ENCODE results near the gene ZNF76.

The ZNF76 gene

GRCh38 chr6:35248300-35248699 is 11.2 kb upstream of the ZNF76 start:
- Histone ChIP-seq H4K20me1 (ENCODE audit: low read depth, low read length) (no peaks in the 10 kb centered on the region), H3K27me3 (ENCODE audit: low read length) (no peaks in the 10 kb centered on the region), H3K36me3 (ENCODE audit: low read length) (no peaks in the 10 kb centered on the region), H3F3A (ENCODE audit: insufficient read depth) (no peaks in the 10 kb centered on the region), H3K9me3 (ENCODE audit: insufficient read depth, low read length) (no peaks in the 10 kb centered on the region), H3K9ac (ENCODE audit: low read length) (no peak overlapping the region), H2AFZ (ENCODE audit: low read depth, low read length, severe bottlenecking) (no peak overlapping the region), H3K4me3 (ENCODE audit: insufficient read depth, low read length, poor library complexity, severe bottlenecking) (no peak overlapping the region), H3K9me2 (replicated peaks; ENCODE audit: insufficient read depth, low read length) (no peaks in the 10 kb centered on the region), H3K27ac (ENCODE audit: low read depth, low read length) (no peak overlapping the region), H3K4me2 (ENCODE audit: low read depth, low read length, poor library complexity, severe bottlenecking) (no peak overlapping the region), H3K79me2 (ENCODE audit: insufficient read depth, low read length) (no peaks in the 10 kb centered on the region)
- no peak for TF ChIP-seq EZH2phosphoT487 (conservative IDR thresholded peaks at IDR 0.05; ENCODE audit: low read length)
- TF ChIP-seq, protein P1, sequence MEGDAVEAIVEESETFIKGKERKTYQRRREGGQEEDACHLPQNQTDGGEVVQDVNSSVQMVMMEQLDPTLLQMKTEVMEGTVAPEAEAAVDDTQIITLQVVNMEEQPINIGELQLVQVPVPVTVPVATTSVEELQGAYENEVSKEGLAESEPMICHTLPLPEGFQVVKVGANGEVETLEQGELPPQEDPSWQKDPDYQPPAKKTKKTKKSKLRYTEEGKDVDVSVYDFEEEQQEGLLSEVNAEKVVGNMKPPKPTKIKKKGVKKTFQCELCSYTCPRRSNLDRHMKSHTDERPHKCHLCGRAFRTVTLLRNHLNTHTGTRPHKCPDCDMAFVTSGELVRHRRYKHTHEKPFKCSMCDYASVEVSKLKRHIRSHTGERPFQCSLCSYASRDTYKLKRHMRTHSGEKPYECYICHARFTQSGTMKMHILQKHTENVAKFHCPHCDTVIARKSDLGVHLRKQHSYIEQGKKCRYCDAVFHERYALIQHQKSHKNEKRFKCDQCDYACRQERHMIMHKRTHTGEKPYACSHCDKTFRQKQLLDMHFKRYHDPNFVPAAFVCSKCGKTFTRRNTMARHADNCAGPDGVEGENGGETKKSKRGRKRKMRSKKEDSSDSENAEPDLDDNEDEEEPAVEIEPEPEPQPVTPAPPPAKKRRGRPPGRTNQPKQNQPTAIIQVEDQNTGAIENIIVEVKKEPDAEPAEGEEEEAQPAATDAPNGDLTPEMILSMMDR (IDR thresholded peaks at IDR 0.05; ENCODE audit: insufficient read depth, low read length, poor library complexity, severe bottlenecking), result no peak

GRCh38 chr6:35248965-35249364 is 10.6 kb upstream of the ZNF76 start:
- H3K79me2 ChIP-seq (ENCODE audit: insufficient read depth, low read length), result no peaks in the 10 kb centered on the region
- no peak overlapping the region for H2AFZ ChIP-seq (ENCODE audit: low read depth, low read length, severe bottlenecking)
- H3K4me3 ChIP-seq (ENCODE audit: insufficient read depth, low read length, poor library complexity, severe bottlenecking), result no peak overlapping the region
- no peaks in the 10 kb centered on the region for H3K27me3 ChIP-seq (ENCODE audit: low read length)
- no peaks in the 10 kb centered on the region for H3K36me3 ChIP-seq (ENCODE audit: low read length)
- no peak overlapping the region for H3K4me2 ChIP-seq (ENCODE audit: low read depth, low read length, poor library complexity, severe bottlenecking)
- H3K27ac ChIP-seq (ENCODE audit: low read depth, low read length), result no peak overlapping the region
- no peaks in the 10 kb centered on the region for H3K9me3 ChIP-seq (ENCODE audit: insufficient read depth, low read length)
- H4K20me1 ChIP-seq (ENCODE audit: low read depth, low read length), result no peaks in the 10 kb centered on the region
- H3K9ac ChIP-seq (ENCODE audit: low read length), result no peak overlapping the region
- no peaks in the 10 kb centered on the region for H3K9me2 ChIP-seq (replicated peaks; ENCODE audit: insufficient read depth, low read length)
- no peaks in the 10 kb centered on the region for H3F3A ChIP-seq (ENCODE audit: insufficient read depth)
- TF ChIP-seq, protein P1 (IDR thresholded peaks at IDR 0.05; ENCODE audit: insufficient read depth, low read length, poor library complexity, severe bottlenecking), result no peak
- TF ChIP-seq EZH2phosphoT487 (conservative IDR thresholded peaks at IDR 0.05; ENCODE audit: low read length), result no peak

GRCh38 chr6:35251949-35252348 is 7.6 kb upstream of the ZNF76 start:
- TF ChIP-seq EZH2phosphoT487 (conservative IDR thresholded peaks at IDR 0.05; ENCODE audit: low read length), result no peak
- TF ChIP-seq, protein P1 (IDR thresholded peaks at IDR 0.05; ENCODE audit: insufficient read depth, low read length, poor library complexity, severe bottlenecking), result no peak
- H3K27ac ChIP-seq (ENCODE audit: low read depth, low read length), result no peak overlapping the region
- H3K79me2 ChIP-seq (ENCODE audit: insufficient read depth, low read length), result no peaks in the 10 kb centered on the region
- no peaks in the 10 kb centered on the region for H3K9me2 ChIP-seq (replicated peaks; ENCODE audit: insufficient read depth, low read length)
- no peak overlapping the region for H2AFZ ChIP-seq (ENCODE audit: low read depth, low read length, severe bottlenecking)
- H3K27me3 ChIP-seq (ENCODE audit: low read length), result no peaks in the 10 kb centered on the region
- no peaks in the 10 kb centered on the region for H3F3A ChIP-seq (ENCODE audit: insufficient read depth)
- H3K4me3 ChIP-seq (ENCODE audit: insufficient read depth, low read length, poor library complexity, severe bottlenecking), result no peak overlapping the region
- no peak overlapping the region for H3K9ac ChIP-seq (ENCODE audit: low read length)
- no peaks in the 10 kb centered on the region for H3K9me3 ChIP-seq (ENCODE audit: insufficient read depth, low read length)
- H3K4me2 ChIP-seq (ENCODE audit: low read depth, low read length, poor library complexity, severe bottlenecking), result no peak overlapping the region
- H3K36me3 ChIP-seq (ENCODE audit: low read length), result no peaks in the 10 kb centered on the region
- no peaks in the 10 kb centered on the region for H4K20me1 ChIP-seq (ENCODE audit: low read depth, low read length)
